Stimulated activated CD4-positive, alpha-beta T cell treated with anti-CD3 and anti-CD28 coated beads, Interleukin-15, amount 100 ng/mL, for 1 hour (primary cell): ENCODE data around the gene SCD.
"Not testable (repeated sequence)": the region's sequence is repeated elsewhere in the genome, so short reads cannot be mapped to it uniquely, and the experiment has no call there.

ENCODE experiments used
- DNase-seq, 2 donors: peaks; one replicate each; pipeline ENCODE4 v3.0.0-alpha.2; 2020; ENCODE audit warnings: low read depth in 1 of 2, low spot score in 1 of 2

Gene SCD

GRCh38 chr10:100346765-100347567 lies at the start of gene SCD:
Gene SCD (plus strand): TSS chr10:100347233. CDS start chr10:100347505, 272 bp downstream.
- peak; percentile 39 to 53 for DNase-seq

DNA sequence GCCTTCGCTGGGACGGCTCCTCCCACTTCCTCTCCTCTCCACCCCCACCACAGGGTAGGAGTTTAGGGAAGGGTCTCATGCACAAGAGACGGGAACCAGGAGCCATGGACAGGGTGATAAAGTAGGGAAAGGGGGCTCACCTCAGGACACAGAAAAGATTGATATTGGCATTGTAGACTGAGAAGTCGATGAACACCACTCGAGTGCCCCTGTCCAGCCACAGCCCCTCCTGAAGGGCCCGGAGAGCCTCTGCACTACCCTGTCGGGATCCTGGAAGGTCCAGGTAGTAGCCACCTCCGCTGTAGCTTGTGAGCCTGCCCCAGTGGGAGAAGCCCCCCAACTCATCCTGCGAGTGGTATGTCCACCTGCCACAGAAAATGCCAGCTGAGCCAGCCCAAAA lies 49.8 kb upstream of the SCD start:
- DNase-seq, result no peak

- DNase-seq, result not testable (repeated sequence)
Measured at GRCh38 chr10:100301123-100301522, 45.9 kb upstream of the SCD start.

- no peak for DNase-seq
Measured at GRCh38 chr10:100303724-100304319, 43.2 kb upstream of the SCD start.

DNA sequence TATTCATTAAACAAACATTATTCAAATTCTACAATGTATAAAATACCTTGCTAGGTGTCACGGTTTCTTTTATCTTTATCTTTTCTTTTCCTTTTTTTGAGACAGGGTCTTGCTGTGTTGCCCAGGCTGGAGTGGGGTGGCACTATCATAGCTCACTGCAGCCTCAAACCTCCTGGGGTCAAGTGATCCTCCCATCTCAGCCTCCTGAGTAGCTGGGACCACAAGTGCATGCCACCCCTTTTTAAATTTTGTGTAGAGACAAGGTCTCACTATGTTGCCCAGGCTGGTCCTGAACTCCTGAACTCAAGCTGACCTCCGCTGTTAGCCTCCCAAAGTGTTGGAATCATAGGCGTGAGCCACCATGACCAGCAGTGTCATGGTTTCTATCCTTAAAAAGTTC lies 42.6 kb upstream of the SCD start:
- DNase-seq, result no peak

DNA sequence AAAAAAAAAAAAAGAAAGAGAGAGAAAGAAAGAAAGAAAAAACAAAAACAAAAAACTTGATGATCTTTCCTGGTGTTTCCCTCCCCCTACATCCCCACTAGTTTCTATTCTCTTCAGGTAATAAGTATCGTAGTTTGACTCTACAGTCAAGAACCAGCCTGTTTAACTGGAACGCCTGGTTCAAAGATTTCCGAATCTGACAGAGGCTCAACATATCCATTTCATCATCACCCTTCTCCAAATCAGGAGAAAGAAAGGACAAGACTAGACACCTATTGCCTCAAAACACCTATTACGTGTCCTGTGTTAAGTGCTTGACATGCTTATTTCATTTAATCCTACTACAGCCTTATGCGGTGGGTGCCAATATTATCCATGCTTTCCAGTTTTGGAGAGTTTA lies 40.2 kb upstream of the SCD start:
- DNase-seq, result no peak

DNA sequence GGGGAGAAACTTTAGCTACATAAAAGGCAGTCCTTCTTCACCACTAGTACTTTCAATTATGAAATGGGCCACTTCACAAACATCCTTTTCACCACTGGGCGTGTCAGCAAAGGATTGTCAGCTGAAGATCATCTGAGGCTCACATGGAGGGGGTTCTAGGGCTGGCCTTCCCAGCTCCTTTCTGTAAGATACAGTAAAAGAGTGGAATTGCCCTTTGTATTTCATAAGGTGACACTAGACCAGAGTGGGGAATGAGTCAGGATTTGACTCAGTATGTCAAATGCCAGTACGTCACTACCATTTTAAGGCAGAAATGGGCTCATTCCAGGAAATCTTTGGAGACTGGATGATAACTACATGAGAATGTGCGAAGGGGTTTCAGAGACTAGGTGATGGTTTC lies 39.3 kb upstream of the SCD start:
- no peak for DNase-seq

GRCh38 chr10:100311298-100311697 lies 35.7 kb upstream of the SCD start:
- DNase-seq, result no peak

- DNase-seq, result no peak
Measured at GRCh38 chr10:100315615-100316014, 31.4 kb upstream of the SCD start.

- no peak for DNase-seq
Measured at GRCh38 chr10:100318207-100318606, 28.8 kb upstream of the SCD start.

GRCh38 chr10:100319707-100320402 lies 27.2 kb upstream of the SCD start:
- DNase-seq, result no peak

- DNase-seq, result no peak
Measured at GRCh38 chr10:100325158-100325557, 21.9 kb upstream of the SCD start.

GRCh38 chr10:100327007-100327717 lies 19.9 kb upstream of the SCD start:
- DNase-seq, result no peak

- no peak for DNase-seq
Measured at GRCh38 chr10:100327718-100328009, 19.4 kb upstream of the SCD start.

DNA sequence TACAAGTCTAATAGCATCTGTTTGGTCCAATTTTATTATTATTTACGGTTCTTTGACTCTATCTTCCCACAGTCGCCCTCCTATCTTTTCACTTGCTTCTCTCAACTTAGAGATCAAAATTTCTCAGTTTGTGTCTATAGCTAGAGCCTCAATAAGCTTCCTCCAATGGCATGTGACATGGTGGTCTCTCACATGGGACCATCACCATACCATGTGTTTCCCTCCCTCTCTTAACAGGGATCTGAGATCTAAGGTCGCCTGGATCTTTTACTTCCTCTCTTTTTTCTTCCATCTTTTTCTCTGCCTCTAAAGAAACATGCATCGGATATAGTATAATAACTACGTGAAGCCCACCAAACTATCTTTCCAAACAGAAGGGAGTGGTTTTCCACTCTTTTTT lies 18.8 kb upstream of the SCD start:
- DNase-seq, result no peak

DNA sequence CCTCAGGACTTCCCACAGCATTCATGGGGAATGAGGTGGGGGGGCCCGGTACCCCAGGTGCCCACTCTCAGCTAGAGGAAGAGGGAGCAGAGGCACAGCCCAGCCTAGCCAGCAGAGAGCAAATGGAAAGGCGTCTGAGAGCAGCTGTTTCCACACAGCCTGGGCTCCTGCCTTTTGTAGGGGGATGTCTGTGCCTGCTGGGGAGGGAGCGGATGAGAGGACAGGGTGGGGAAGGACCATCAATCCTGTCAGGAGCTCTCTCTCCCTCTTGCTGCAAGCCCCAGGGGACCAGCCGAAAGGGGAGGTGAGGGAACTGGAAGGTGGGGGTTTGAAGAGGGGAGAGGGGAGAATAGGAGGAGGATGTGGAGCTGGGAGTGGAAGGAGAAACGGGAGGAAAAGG lies 17.0 kb upstream of the SCD start, which contains the start of gene PKD2L1:
PKD2L1 (minus strand) TSS at position 150 of the 400 bp plus-strand sequence; CDS start at position 25, 125 bp downstream.
- no peak for DNase-seq

DNA sequence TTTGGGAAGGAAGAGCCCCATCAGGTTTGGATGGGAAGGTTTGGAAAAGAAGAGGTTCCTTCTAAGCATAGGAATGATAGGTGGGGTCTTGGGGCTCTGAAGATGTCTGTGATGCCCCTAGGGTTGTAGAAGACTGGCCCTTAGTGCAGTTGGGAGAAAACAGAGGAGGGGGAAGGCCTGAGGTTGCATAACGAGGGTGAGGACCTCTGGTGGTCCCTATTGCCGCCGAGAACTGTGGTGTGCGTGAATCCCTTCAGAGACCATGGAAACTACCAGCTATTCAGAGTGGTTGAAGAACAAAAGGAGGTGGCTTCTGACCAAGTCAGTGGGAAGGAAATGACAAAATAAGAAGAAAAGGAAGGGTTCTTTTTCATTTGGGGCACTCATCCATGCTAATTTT lies 13.9 kb upstream of the SCD start:
- no peak for DNase-seq

GRCh38 chr10:100333661-100334440 lies 13.2 kb upstream of the SCD start:
- no peak for DNase-seq

GRCh38 chr10:100334762-100335161 lies 12.3 kb upstream of the SCD start:
- DNase-seq, result no peak

DNA sequence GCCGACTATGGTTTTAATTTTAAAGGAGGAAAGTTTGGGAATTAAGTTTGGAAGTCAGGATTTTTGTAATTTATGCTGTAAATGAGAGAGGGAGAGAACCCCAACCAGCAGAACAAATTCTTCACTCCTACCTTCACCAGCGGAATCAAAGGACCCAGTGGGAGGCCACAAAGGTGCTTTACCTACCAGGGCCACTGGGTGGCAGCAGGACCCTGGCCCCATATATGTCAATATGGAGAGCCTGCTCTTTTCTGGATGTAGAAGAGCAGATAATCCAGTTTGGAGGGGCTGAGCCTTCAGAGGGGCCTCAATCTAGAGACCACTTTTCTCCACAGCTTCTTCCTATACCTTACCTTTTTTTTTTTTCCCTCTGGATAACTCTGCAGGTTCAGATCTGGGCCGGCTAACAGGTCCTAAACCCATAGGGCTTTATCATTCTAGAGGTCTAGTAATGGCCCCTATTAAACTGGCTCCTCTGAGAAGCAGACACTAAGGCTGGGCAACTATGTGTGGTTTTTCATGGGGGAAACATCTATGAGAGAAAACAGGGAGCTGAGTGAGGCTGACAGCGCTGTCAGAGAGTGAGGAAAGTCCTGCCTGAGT lies 8.5 kb upstream of the SCD start:
- peak; percentile 55 to 72 for DNase-seq
